K562 (cell line): Measurements from ENCODE around the gene PGF. TPM values are rescaled to one million over a fixed set of nuclear protein-coding genes. Genes with fewer than 3 reads are reported as not detected.

Experiments used
- ETV6 ChIP-seq, 3 experiments: fragments of 150-350 bp in 1 of 3; sonication (generic) in 1 of 3; formaldehyde crosslinking in 1 of 3; IDR thresholded peaks; 2 replicates each; pipeline versions ENCODE4 v1.6.1 to v1.8.0; 2014 to 2022; ENCODE audit warnings: borderline replicate concordance in 2 of 3, low read depth in 2 of 3, antibody characterized with exemption in 1 of 3, low read length in 1 of 3, mild to moderate bottlenecking in 1 of 3, missing genetic modification reagents in 1 of 3
- FOXP4 ChIP-seq: sonication (generic); formaldehyde crosslinking; IDR thresholded peaks from 2 replicates; pipeline ENCODE4 v1.8.0; 2022; ENCODE audit warnings: mild to moderate bottlenecking, missing genetic modification reagents, borderline replicate concordance
- HDAC1 ChIP-seq, 2 experiments: fragments of 450-650 bp; IDR thresholded peaks; 2 replicates each; pipeline ENCODE4 v1.6.1; 2016 to 2017; ENCODE audit warnings: inconsistent platforms in 1 of 2, mild to moderate bottlenecking in 1 of 2, moderate library complexity in 1 of 2
- PML ChIP-seq: IDR thresholded peaks from 2 replicates; pipeline ENCODE4 v1.6.1; 2012; ENCODE audit warnings: low read length, inconsistent platforms
- USF2 ChIP-seq: sonication (generic); formaldehyde crosslinking; IDR thresholded peaks from 2 replicates; pipeline ENCODE4 v1.5.0; 2020; ENCODE audit warnings: missing genetic modification reagents
- ZBTB43 ChIP-seq: sonication (generic); formaldehyde crosslinking; IDR thresholded peaks from 2 replicates; pipeline ENCODE4 v1.8.0; 2023; ENCODE audit warnings: mild to moderate bottlenecking, missing genetic modification reagents
- ZC3H4 ChIP-seq: sonication (generic); formaldehyde crosslinking; IDR thresholded peaks from 2 replicates; pipeline ENCODE4 v1.9.0; 2021; ENCODE audit warnings: missing genetic modification reagents, borderline replicate concordance
- ZMIZ1 ChIP-seq, 2 experiments: fragments of 150-350 bp in 1 of 2; IDR thresholded peaks; 2 replicates each; pipeline ENCODE4 v1.6.1; 2012 to 2016; ENCODE audit warnings: low read depth in 2 of 2, low read length in 2 of 2, mild to moderate bottlenecking in 1 of 2, moderate library complexity in 1 of 2
- ZNF133 ChIP-seq: fragments of 250-450 bp; sonication (Bioruptor Pico); IDR thresholded peaks from 2 replicates; pipeline ENCODE4 v1.4.0; 2020; ENCODE audit warnings: mild to moderate bottlenecking
- polyA plus RNA-seq, 8 experiments: library from polyadenylated mRNA; depleted of rRNA in 4 of 8; stranded (reverse) in 5 of 8; unstranded in 3 of 8; fragments of >200 nt; fragmentation: Nextera tagmentation in 2 of 8; fragmentation: Illumina TruSeq in 1 of 8; extraction: Ambion mirVana in 2 of 8; extraction: Trizol in 1 of 8; gene quantifications; 2 replicates each; pipeline versions ENCODE4 v1.2.1 to v1.2.3, GENCODE V29; 2011 to 2014; ENCODE audit warnings: inconsistent platforms in 1 of 8, missing spikeins in 1 of 8
- total RNA-seq, 7 experiments: library from RNA; depleted of rRNA in 6 of 7; stranded (reverse); fragments of >200 nt in 6 of 7; fragmentation: Illumina TruSeq in 2 of 7; extraction: Trizol in 2 of 7; gene quantifications; 2 replicates each; pipeline versions ENCODE4 v1.2.1 to v1.2.3, GENCODE V29; 2011 to 2021; ENCODE audit warnings: low replicate concordance in 1 of 7

Gene PGF
- total and polyA plus RNA-seq, 9 of the 15 experiments (the other 6 are each of a cell fraction or from before 2014, with no cell fraction given): 0.04 to 0.44 (median 0.18) TPM

- no peak for TF ChIP-seq FOXP4 (CRISPR knock-in tag)
- no peak for TF ChIP-seq ZMIZ1 (IDR thresholded peaks at IDR 0.05; ENCODE audit: low read depth in 2 of 2, low read length in 2 of 2)
- TF ChIP-seq ETV6 (IDR thresholded peaks at IDR 0.05; ENCODE audit: borderline replicate concordance in 1 of 2, low read depth in 2 of 2, low read length in 1 of 2): no peak
- TF ChIP-seq ETV6 (CRISPR knock-in tag; IDR thresholded peaks at IDR 0.05; ENCODE audit: borderline replicate concordance): no peak
- TF ChIP-seq ZNF133: no peak
- TF ChIP-seq USF2 (CRISPR knock-in tag): no peak
- no peak for TF ChIP-seq ZBTB43
- no peak for TF ChIP-seq PML
- no peak for TF ChIP-seq HDAC1 (IDR thresholded peaks at IDR 0.05)
- no peak for TF ChIP-seq ZC3H4 (CRISPR knock-in tag)
- TF ChIP-seq, all 486 proteins: peak for 3
Observed at GRCh38 chr14:74921987-74922751, 33.2 kb downstream of the PGF start (continued).
